ENCODE results near the gene NCK2. TPM values are rescaled to one million over a fixed set of nuclear protein-coding genes. Genes with fewer than 3 reads are reported as not detected.

NCK2 gene
- total RNA-seq, 1 experiment from 2014 or later = 89.0 TPM

GRCh38 chr2:105701042-105701441, 43.7 kb upstream of the NCK2 start:
- Mint-ChIP-seq H3K36me3 (ENCODE audit: insufficient read depth, unreplicated experiment) (no peaks in the 10 kb centered on the region), H3K4me1 (ENCODE audit: low read depth, unreplicated experiment) (no peaks in the 10 kb centered on the region), H3K9me3 (ENCODE audit: unreplicated experiment) (peaks cover 11% of the 10 kb centered on the region), H3K4me3 (ENCODE audit: unreplicated experiment) (no peak overlapping the region), H3K27ac (ENCODE audit: unreplicated experiment) (no peak overlapping the region), H3K27me3 (ENCODE audit: insufficient read depth, unreplicated experiment) (no peaks in the 10 kb centered on the region)
- POLR2A ChIA-PET = no interaction called here
- BruUV-seq (replicated peaks) = no TSS peak
- TF ChIP-seq, protein P1, sequence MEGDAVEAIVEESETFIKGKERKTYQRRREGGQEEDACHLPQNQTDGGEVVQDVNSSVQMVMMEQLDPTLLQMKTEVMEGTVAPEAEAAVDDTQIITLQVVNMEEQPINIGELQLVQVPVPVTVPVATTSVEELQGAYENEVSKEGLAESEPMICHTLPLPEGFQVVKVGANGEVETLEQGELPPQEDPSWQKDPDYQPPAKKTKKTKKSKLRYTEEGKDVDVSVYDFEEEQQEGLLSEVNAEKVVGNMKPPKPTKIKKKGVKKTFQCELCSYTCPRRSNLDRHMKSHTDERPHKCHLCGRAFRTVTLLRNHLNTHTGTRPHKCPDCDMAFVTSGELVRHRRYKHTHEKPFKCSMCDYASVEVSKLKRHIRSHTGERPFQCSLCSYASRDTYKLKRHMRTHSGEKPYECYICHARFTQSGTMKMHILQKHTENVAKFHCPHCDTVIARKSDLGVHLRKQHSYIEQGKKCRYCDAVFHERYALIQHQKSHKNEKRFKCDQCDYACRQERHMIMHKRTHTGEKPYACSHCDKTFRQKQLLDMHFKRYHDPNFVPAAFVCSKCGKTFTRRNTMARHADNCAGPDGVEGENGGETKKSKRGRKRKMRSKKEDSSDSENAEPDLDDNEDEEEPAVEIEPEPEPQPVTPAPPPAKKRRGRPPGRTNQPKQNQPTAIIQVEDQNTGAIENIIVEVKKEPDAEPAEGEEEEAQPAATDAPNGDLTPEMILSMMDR (IDR thresholded peaks at IDR 0.05; ENCODE audit: insufficient read depth in 1 of 2, low read depth in 1 of 2, low read length in 1 of 2, severe bottlenecking in 1 of 2, unreplicated experiment in 1 of 2) = no peak
- 0 out of 2 replicates have a peak, but pooled peaks cover 3% of the 10 kb centered on the region for H3K9me3 ChIP-seq
- CTCF ChIA-PET = no interaction called here
- no peaks in the 10 kb centered on the region for H3K27me3 ChIP-seq (replicated peaks; ENCODE audit: control insufficient read depth, insufficient read depth, low read length)
- no peak for DNase-seq
- no peaks in the 10 kb centered on the region for H3K36me3 ChIP-seq (ENCODE audit: control insufficient read depth, insufficient read depth, low read length)
- no peaks in the 10 kb centered on the region for H3K4me1 ChIP-seq
- H3K4me3 ChIP-seq (ENCODE audit: low read depth, low read length) = no peak overlapping the region
- intact Hi-C loops (cut with micrococcal nuclease; ENCODE audit: unreplicated experiment) = no loop called here

- Histone ChIP-seq H3K4me3 (ENCODE audit: low read depth, low read length) (no peak overlapping the region), H3K9me3 (0 out of 2 replicates have a peak, but pooled peaks cover 3% of the 10 kb centered on the region), H3K36me3 (ENCODE audit: control insufficient read depth, insufficient read depth, low read length) (no peaks in the 10 kb centered on the region), H3K27me3 (replicated peaks; ENCODE audit: control insufficient read depth, insufficient read depth, low read length) (no peaks in the 10 kb centered on the region), H3K4me1 (peaks cover 41% of the 10 kb centered on the region)
- no peak for DNase-seq
- Mint-ChIP-seq H3K27me3 (ENCODE audit: insufficient read depth, unreplicated experiment) (no peaks in the 10 kb centered on the region), H3K36me3 (ENCODE audit: insufficient read depth, unreplicated experiment) (no peaks in the 10 kb centered on the region), H3K27ac (ENCODE audit: unreplicated experiment) (no peak overlapping the region), H3K4me1 (ENCODE audit: low read depth, unreplicated experiment) (peaks cover 42% of the 10 kb centered on the region), H3K4me3 (ENCODE audit: unreplicated experiment) (no peak overlapping the region), H3K9me3 (ENCODE audit: unreplicated experiment) (peaks cover 2% of the 10 kb centered on the region)
- CTCF ChIA-PET = no interaction called here
- no TSS peak for BruUV-seq (replicated peaks)
- TF ChIP-seq, protein P1 (IDR thresholded peaks at IDR 0.05; ENCODE audit: insufficient read depth in 1 of 2, low read depth in 1 of 2, low read length in 1 of 2, severe bottlenecking in 1 of 2, unreplicated experiment in 1 of 2) = no peak
- POLR2A ChIA-PET = no interaction called here
- intact Hi-C loops (cut with micrococcal nuclease; ENCODE audit: unreplicated experiment) = no loop called here
Observed at GRCh38 chr2:105708697-105709096, 36.0 kb upstream of the NCK2 start.

DNA sequence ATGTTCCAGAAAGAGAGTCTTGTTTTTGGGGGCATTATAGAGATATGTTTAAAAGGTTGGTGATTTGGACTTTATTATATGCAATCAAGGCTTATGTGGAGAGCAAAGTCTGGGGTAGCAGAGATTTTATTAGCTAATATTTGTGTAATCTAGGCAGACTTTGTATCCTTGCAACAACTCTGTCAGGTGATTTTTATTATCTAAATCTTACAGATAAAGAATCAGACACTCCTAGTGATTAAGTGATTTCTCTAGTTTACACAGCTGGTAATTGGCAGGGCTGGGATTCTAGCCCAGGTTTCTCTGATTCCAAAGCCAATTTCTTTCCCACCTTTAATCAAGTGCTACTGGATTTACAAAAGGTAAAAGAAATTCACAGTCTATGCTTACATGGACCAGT, 33.3 kb upstream of the NCK2 start:
- Mint-ChIP-seq H3K27ac (ENCODE audit: unreplicated experiment) (peak overlapping the region; percentile 75), H3K27me3 (ENCODE audit: insufficient read depth, unreplicated experiment) (no peaks in the 10 kb centered on the region), H3K36me3 (ENCODE audit: insufficient read depth, unreplicated experiment) (no peaks in the 10 kb centered on the region), H3K4me3 (ENCODE audit: unreplicated experiment) (peak overlapping the region; percentile 36), H3K9me3 (ENCODE audit: unreplicated experiment) (no peaks in the 10 kb centered on the region), H3K4me1 (ENCODE audit: low read depth, unreplicated experiment) (peaks cover 61% of the 10 kb centered on the region)
- intact Hi-C loops (cut with micrococcal nuclease; ENCODE audit: unreplicated experiment) = loop anchor here (1.0 kb wide), 1 partner anchor 19 kb away; no protein-coding TSS in a partner anchor
- ChIA-PET POLR2A (interaction anchor here (1.0 kb wide), 1 partner anchor 19 kb away, joined by 4 read pairs; no protein-coding TSS in a partner anchor), CTCF (no interaction called here)
- no peaks in the 10 kb centered on the region for H3K36me3 ChIP-seq (ENCODE audit: control insufficient read depth, insufficient read depth, low read length)
- no TSS peak for BruUV-seq (replicated peaks)
- no peak overlapping the region for H3K4me3 ChIP-seq (ENCODE audit: low read depth, low read length)
- H3K27me3 ChIP-seq (replicated peaks; ENCODE audit: control insufficient read depth, insufficient read depth, low read length) = no peaks in the 10 kb centered on the region
- TF ChIP-seq, protein P1 (IDR thresholded peaks at IDR 0.05; ENCODE audit: insufficient read depth in 1 of 2, low read depth in 1 of 2, low read length in 1 of 2, severe bottlenecking in 1 of 2, unreplicated experiment in 1 of 2) = no peak
- peak in 1 of 2 experiments; percentile 47 for DNase-seq
- H3K9me3 ChIP-seq = no peaks in the 10 kb centered on the region
- H3K4me1 ChIP-seq = peaks cover 49% of the 10 kb centered on the region
